GM12875 (cell line): ENCODE data around the gene SMIM1.

Experiments used
- H3K4me3 ChIP-seq: one replicate; pipeline ENCODE4 v1.5.1; 2011; ENCODE audit warnings: low read depth, low read length, control low read depth
- CTCF ChIP-seq: IDR thresholded peaks from 2 replicates; pipeline ENCODE4 v1.5.1; 2011; ENCODE audit warnings: low read depth, mild to moderate bottlenecking, control low read depth, inconsistent platforms, low read length, moderate library complexity, borderline replicate concordance; ENCODE audit not compliant: insufficient read depth

Gene SMIM1

GRCh38 chr1:3787349-3787715 lies 14.8 kb downstream of the SMIM1 start:
- TF ChIP-seq CTCF: no peak
- H3K4me3 ChIP-seq: no peak overlapping the region

GRCh38 chr1:3787745-3788605 lies 15.4 kb downstream of the SMIM1 start:
- H3K4me3 ChIP-seq: no peak overlapping the region
- no peak for TF ChIP-seq CTCF

- no peak overlapping the region for H3K4me3 ChIP-seq
Observed at GRCh38 chr1:3788756-3789420, 16.3 kb downstream of the SMIM1 start.

GRCh38 chr1:3789421-3790300 lies 17.1 kb downstream of the SMIM1 start:
- no peak overlapping the region for H3K4me3 ChIP-seq
- TF ChIP-seq CTCF: no peak

More at GRCh38 chr1:3788756-3789420, 16.3 kb downstream of the SMIM1 start:
- TF ChIP-seq CTCF: no peak

- TF ChIP-seq CTCF: no peak
- no peak overlapping the region for H3K4me3 ChIP-seq
Observed at GRCh38 chr1:3790500-3790923, 18.0 kb downstream of the SMIM1 start.

- TF ChIP-seq CTCF: no peak
Observed at GRCh38 chr1:3790952-3791351, 18.4 kb downstream of the SMIM1 start.

More at GRCh38 chr1:3790952-3791351, 18.4 kb downstream of the SMIM1 start:
- H3K4me3 ChIP-seq: no peak overlapping the region
